Measurements from ENCODE around the gene CEP55. TPM values are rescaled to one million over a fixed set of nuclear protein-coding genes. Genes with fewer than 3 reads are reported as not detected.
A peak's percentile ranks its signal among the peaks of the same experiment; 100 is the strongest.

Gene CEP55
- polyA plus RNA-seq (2011; rRNA removed) (63.5 and 87.0 TPM in 2 replicates), polyA plus RNA-seq (2017; fragmentation: RNase III; extraction: RNeasy Plus Mini Kit Qiagen cat#74134 plus additional on column Dnase treatment) (51.2 to 57.9 TPM (median 52.4 TPM) in 3 replicates), polyA minus RNA-seq (2011; rRNA and poly(A)+ RNA removed) (12.0 and 13.0 TPM in 2 replicates)
- polyA plus RNA-seq (2012; cell fraction: cytosol; rRNA removed), result 24.7 and 26.7 TPM in 2 replicates
- polyA plus RNA-seq (2012; cell fraction: nucleus; rRNA removed), result 12.1 and 18.0 TPM in 2 replicates

GRCh38 chr10:93496322-93497041, at the start of gene CEP55:
CEP55 (plus strand) TSS chr10:93496612; CDS start chr10:93500052, 3,440 bp downstream.
- CTCF ChIA-PET, result interaction anchor here (0.5 to 3.5 kb wide), 9 partner anchors 10 to 611 kb away, joined by 3 to 28 read pairs (median 5); partner anchors contain the start of gene MYOF
- H3K9me3 ChIP-seq, result no peaks in the 10 kb centered on the region
- POLR2A ChIA-PET, result interaction anchor here (0.6 to 1.8 kb wide), 6 partner anchors 9 to 113 kb away, joined by 4 to 12 read pairs (median 5); partner anchors contain the start of gene MYOF
- no peak for FAIRE-seq
- H3K4me3 ChIP-seq, result peak within 1 kb of the TSS; percentile 48
- H3K27ac ChIP-seq, result peak within 1 kb of the TSS; percentile 79 to 90
- 2% methylated on average over 33 of the region's 68 CpGs for WGBS (ENCODE audit: missing lambda C conversion rate)
- ATAC-seq, result peak; percentile 97 to 99
- peaks cover 20% of the 10 kb centered on the region for H3K4me1 ChIP-seq
- H3K4me2 ChIP-seq, result peak within 1 kb of the TSS; percentile 84
- DNase-seq (ENCODE audit: low read depth in 1 of 2, low spot score in 1 of 2), result peak; percentile 84 to 96
- TF ChIP-seq FOSL2 (IDR thresholded peaks at IDR 0.05) (no peak), FOSL2 (CRISPR knock-in tag; IDR thresholded peaks at IDR 0.05) (no peak), EHMT2 (IDR thresholded peaks at IDR 0.05; ENCODE audit: low read depth) (no peak), ELK1 (IDR thresholded peaks at IDR 0.05; ENCODE audit: low read depth, low read length) (no peak), NPAS2 (CRISPR knock-in tag; IDR thresholded peaks at IDR 0.05; ENCODE audit: borderline replicate concordance) (no peak), BHLHE40 (IDR thresholded peaks at IDR 0.05; ENCODE audit: low read depth, low read length) (no peak), HDAC2 (IDR thresholded peaks at IDR 0.05) (peak; percentile 95), E2F6 (IDR thresholded peaks at IDR 0.05; ENCODE audit: borderline replicate concordance, low read depth) (peak; percentile 85), BCL3 (IDR thresholded peaks at IDR 0.05) (0 out of 3 replicates have a peak, but pooled peaks have one; percentile 39), CBX2 (IDR thresholded peaks at IDR 0.05; ENCODE audit: borderline replicate concordance, low read depth) (no peak), HOXA7 (CRISPR knock-in tag; IDR thresholded peaks at IDR 0.05) (peak; percentile 30; the same call in 1 of the 2 replicates), KDM1A (IDR thresholded peaks at IDR 0.05; ENCODE audit: low read depth) (no peak), PHF8 (IDR thresholded peaks at IDR 0.05; ENCODE audit: borderline replicate concordance, low read depth) (peak; percentile 68; the same call in 1 of the 2 replicates), CEBPB (IDR thresholded peaks at IDR 0.05) (no peak), PBX3 (IDR thresholded peaks at IDR 0.05) (no peak), SREBF2 (IDR thresholded peaks at IDR 0.05) (no peak), ZC3H11A (IDR thresholded peaks at IDR 0.05) (no peak), MAX (IDR thresholded peaks at IDR 0.05) (peak; percentile 92), RFX5 (IDR thresholded peaks at IDR 0.05) (0 out of 2 replicates have a peak, but pooled peaks have one; percentile 40), GATA3 (IDR thresholded peaks at IDR 0.05; ENCODE audit: borderline replicate concordance) (no peak; the same call in 1 of the 2 replicates), ZNF302 (CRISPR knock-in tag; IDR thresholded peaks at IDR 0.05) (no peak), RAD21 (conservative IDR thresholded peaks at IDR 0.05 in 1 of 2, IDR thresholded peaks at IDR 0.05 in 1 of 2) (no peak), JUN (IDR thresholded peaks at IDR 0.05) (peak; percentile 54 to 76; a peak in 3 of 5 replicates), CBX8 (IDR thresholded peaks at IDR 0.05) (no peak), POLR2A (IDR thresholded peaks at IDR 0.05; ENCODE audit: low read length) (peak; percentile 55), HOXB5 (CRISPR knock-in tag; IDR thresholded peaks at IDR 0.05) (no peak), NFE2L2 (conservative IDR thresholded peaks at IDR 0.05; ENCODE audit: low read length) (no peak), NR3C1 (IDR thresholded peaks at IDR 0.05) (no peak), CTCF (IDR thresholded peaks at IDR 0.05) (no peak), HES2 (IDR thresholded peaks at IDR 0.05) (no peak), KDM5A (IDR thresholded peaks at IDR 0.05) (peak; percentile 85), SMC3 (IDR thresholded peaks at IDR 0.05) (0 out of 3 replicates have a peak, but pooled peaks have one; percentile 9)
